Middle frontal gyrus (tissue), 1 donor: Measurements from ENCODE around the gene NCBP2.
A peak's percentile ranks its signal among the peaks of the same experiment; 100 is the strongest.
"Not testable (repeated sequence)": the region's sequence is repeated elsewhere in the genome, so short reads cannot be mapped to it uniquely, and the experiment has no call there.

ENCODE experiments used
- DNase-seq: peaks from one replicate; pipeline ENCODE4 v3.0.0-alpha.2; 2015; ENCODE audit warnings: low spot score; ENCODE audit errors: extremely low spot score

Gene NCBP2

DNA sequence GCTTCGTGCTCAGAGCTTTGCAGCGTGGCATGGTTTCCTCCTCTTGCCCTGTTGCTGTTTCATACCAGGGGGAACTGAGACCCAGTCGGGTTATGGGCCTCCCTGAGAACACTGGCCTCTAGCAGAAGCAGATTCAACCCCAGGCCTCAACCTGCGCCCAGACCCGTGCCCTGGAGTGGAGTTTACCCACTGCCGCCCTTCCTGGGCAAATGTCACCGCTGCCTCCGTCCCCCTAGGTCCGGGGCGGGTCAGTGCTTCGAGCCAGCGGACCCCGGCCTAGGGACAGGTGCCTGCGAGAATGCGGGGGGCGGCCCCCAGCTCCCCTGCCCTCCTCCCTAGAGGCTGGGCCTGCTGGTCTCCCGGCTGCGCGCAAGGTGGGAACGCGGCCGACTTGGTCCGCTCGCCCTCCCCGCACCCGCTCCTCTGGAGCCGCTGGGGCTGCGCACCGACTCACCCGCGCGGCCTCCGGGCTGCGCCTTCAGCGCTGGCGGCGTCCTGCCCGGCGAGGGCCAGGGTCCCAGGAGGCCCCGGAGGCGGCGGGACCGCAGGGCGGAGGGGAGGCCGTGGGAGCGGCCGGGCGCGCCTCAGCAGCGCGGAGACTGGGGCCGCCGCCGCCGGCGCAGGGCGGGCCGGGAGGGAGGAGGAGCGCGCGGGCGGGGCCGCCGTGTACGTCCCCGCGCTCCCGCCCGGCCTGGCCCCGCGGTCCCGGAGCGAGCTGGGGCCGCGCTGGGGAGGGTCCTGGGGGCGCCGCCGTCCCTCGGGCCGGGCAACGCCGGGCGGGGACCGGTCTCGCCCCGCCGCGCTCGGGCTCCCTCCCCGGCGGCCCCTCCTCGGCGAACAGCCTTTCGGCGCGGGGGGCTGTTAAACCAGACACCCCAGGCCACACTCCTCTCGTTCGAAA, 26.2 kb upstream of the NCBP2 start, which contains the start of gene PIGZ:
Gene PIGZ, minus strand, starts transcription at position 601 of the 901 bp plus-strand sequence. CDS start 16,802 bp downstream, outside the sequence.
- DNase-seq: no peak

DNA sequence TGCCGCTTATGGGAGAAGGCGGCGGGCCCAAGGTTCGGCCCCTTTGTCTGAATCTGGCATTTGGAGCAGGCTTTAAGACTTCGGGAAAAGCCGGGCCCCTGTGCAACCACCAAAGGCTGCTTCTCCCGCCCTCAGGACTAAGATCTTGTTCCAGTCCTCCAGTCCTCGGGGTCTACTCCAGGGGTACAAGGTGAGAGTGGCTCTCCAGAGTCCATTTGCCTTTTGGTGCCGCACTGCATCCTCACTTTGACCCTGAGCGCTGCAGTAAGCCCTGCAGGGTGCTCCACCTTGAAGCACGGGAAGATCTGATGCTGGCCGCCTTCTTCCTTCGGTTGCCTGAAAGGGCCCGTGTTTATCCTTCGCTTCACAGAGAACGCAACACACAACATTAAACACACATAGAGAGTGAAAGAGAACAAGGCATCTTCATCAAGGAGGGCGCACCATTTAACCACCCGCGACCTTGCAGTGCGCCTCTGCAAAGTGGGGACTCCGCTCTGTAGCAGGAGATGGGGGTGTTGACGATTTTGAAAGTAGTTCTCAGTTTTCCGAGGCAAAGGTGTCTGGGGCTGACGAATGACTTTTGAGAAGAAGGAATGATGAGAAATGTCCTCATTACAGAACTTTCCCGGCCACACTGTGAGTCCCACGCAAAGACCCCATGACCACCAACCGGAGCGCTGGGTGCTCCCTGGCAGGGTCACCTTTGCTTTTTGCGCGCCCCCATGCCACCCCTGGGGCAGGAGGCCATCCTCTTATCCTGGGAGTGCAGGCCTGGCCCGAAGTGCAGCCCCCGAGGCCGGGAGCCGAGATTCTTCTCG, 25.3 kb upstream of the NCBP2 start:
- DNase-seq: no peak

DNA sequence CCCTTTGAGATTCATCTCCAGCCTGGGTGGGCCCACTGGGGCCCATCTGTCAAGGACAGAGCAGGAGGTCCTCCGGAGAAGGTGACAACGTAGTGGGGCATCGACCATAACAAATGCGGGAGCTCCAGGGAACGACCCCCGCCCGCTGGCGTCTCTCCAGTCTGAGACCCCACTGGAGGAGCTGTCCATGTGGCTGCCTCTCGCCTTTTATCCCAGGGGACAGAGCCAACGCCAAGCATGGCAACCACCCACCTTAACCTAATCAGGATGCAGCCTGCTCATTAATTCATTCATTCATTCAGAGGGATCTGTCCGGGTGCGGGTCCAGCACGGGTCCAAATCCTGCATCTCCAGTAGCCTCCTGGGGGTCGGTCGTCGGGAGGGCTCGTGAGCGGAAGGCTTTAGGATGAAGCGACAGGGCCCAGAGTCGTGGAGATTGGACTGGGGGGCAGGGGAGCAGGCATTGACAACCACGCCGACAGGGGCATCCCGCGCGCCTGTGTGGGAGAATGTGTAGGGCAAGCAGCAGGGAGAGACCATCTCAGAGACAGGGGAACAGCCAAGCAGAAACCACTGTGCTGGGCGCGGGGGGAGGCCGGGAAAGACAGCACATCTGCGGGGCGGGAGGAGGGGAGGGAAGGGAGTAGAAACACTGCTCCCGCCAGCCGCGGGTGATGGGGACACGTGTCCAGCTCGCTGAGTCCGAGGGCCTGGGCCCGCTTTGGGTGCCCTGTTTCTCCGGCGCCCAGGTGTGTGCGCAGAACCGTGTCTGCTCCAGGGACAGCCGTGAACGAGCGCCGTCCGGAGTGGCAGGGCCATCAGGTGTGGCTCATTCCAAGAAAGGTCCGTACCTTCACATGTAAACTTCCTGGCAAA, 24.4 kb upstream of the NCBP2 start:
- no peak for DNase-seq

- no peak for DNase-seq
Measured at GRCh38 chr3:196965804-196966173, 23.5 kb upstream of the NCBP2 start.

GRCh38 chr3:196965112-196965803, 22.9 kb upstream of the NCBP2 start:
- DNase-seq: no peak

- no peak for DNase-seq
Measured at GRCh38 chr3:196963631-196963953, 21.3 kb upstream of the NCBP2 start.

GRCh38 chr3:196962930-196963630, 20.8 kb upstream of the NCBP2 start:
- no peak for DNase-seq

- no peak for DNase-seq
Measured at GRCh38 chr3:196962108-196962929, 20.0 kb upstream of the NCBP2 start.

DNA sequence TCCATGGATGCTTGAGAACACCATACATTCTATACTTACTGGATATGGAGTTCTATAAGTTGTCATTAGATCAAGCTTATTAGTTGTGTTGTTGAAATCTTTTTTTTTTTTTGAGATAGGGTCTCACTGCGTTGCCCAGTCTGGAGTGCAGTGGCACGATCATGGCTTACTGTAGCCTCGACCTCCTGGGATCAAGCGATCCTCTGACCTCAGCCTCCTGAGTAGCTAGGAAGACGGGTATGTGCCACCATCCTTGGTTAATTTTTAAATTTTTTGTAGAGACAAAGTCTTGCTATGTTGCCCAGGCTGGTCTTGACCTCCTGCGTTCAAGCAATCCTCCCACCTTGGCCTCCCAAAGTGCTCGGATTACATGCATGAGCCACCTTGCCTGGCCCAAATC, 12.5 kb upstream of the NCBP2 start:
- no peak for DNase-seq

- no peak for DNase-seq
Measured at GRCh38 chr3:196951371-196951770, 9.0 kb upstream of the NCBP2 start.

- no peak for DNase-seq
Measured at GRCh38 chr3:196949750-196950149, 7.4 kb upstream of the NCBP2 start.

GRCh38 chr3:196949285-196949619, 6.9 kb upstream of the NCBP2 start:
- DNase-seq: no peak

DNA sequence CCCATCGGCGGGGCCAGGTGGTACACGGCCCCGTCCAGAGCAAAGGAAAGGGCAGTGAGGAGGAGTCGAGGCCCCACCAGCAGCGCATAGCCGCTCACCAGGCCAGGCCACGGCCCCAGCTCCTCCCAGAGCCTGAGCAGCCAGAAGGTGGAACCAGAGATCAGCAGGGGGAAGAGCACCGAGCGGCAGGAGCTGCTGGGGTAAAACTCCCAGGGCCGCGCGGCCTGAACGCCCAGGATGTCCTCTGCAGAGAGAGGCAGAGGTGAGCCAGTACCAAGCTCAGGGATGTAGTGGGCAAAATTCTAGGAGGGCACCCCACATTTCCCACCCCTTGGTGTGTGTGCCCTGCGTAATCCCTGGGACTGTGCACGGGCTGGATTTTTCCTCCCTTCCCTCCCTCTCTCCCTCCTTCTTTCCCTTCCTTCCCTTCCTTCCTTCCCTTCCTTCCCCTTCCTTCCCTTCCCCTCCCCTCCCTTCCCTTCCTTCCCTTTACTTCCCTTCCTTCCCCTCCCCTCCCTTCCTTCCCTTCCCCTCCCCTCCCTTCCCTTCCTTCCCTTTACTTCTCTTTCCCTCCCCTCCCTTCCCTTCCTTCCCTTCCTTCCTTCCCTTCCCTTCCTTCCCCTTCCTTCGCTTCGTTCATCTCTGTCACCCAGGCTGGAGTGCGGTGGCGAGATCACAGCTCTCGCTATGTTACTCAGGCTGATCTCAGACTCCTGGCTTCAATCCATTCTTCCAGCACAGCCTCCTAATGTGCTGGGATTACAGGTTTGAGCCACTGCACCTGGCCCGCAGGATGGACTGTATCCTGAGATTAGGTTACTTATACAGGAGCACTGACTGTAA, 6.3 kb upstream of the NCBP2 start:
- no peak for DNase-seq

- DNase-seq: no peak
Measured at GRCh38 chr3:196947860-196948441, 5.6 kb upstream of the NCBP2 start.

DNA sequence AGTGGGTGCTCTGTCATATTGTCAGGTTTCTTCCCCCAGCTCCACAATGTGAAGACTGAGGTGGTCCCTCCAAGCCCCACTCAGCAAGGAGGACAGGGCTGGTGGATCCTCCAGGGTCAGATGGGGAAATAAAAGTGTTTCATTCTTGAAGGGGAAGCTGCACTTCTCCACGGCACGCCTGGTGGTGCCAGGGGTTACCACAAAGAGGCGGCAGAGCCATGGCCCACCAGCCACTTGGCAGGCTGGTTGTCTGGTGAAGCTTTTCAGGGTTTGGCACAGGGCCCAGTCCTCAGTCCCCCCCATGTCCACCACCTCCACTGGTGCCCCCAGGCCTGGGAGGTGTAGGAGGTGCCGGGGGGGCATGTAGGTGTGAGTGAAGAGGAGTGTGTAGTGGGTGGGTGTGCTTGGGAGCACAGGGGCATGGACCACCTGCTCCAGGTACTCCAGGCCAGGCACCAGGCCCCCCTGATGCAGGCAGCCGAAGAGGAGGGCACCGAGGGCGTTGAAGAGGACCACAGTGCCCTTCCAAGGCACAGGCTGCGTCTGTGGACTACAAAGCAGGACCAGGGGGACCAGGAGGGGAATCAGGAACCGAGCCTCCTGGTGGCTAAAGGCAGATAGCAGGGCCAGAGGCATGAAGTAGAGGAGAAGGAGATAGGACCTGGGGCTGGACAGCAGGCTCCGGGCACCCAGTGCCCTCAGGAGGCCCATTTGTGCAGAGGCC, 5.0 kb upstream of the NCBP2 start:
- DNase-seq: no peak

DNA sequence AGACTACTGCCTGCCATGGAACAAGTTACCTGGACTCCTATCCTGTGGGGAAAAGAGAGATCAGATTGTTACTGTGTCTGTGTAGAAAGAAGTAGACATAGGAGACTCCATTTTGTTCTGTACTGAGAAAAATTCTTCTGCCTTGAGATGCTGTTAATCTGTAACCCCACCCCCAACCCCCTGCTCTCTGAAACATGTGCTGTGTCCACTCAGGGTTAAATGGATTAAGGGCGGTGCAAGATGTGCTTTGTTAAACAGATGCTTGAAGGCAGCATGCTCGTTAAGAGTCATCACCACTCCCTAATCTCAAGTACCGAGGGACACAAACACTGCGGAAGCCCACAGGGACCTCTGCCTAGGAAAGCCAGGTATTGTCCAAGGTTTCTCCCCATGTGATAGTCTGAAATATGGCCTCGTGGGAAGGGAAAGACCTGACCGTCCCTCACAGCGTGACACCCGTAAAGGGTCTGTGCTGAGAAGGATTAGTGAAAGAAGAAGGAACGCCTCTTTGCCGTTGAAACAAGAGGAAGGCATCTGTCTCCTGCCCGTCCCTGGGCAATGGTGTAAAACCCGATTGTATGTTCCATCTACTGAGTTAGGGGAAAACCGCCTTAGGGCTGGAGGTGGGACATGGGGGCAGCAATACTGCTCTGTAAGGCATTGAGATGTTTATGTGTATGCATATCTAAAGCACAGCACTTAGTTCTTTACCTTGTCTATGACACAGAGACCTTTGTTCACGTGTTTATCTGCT, 1.9 kb upstream of the NCBP2 start:
- not testable (repeated sequence) for DNase-seq

- DNase-seq: peak; percentile 8
Measured at GRCh38 chr3:196942915-196943277, 568 bp upstream of the NCBP2 start.
